GM23248 (cell line): ENCODE measurements around the gene PRPS1. TPM values are rescaled to one million over a fixed set of nuclear protein-coding genes. Genes with fewer than 3 reads are reported as not detected.
"Not testable (repeated sequence)": the region's sequence is repeated elsewhere in the genome, so short reads cannot be mapped to it uniquely, and the experiment has no call there.

Experiments
- DNase-seq: peaks from one replicate; pipeline ENCODE4 v3.0.0-alpha.2; 2015
- H2AFZ ChIP-seq: fragments of 200-600 bp; sonication (generic); 2 replicates; pipeline ENCODE4 v1.6.1; 2016; ENCODE audit warnings: antibody characterized with exemption
- H3F3A ChIP-seq: fragments of 200-600 bp; sonication (generic); 2 replicates; pipeline ENCODE4 v1.6.1; 2016; ENCODE audit warnings: mild to moderate bottlenecking, antibody characterized with exemption, mixed run types; ENCODE audit not compliant: insufficient read depth
- H3K27ac ChIP-seq: fragments of 200-600 bp; sonication (generic); 2 replicates; pipeline ENCODE4 v1.5.1; 2016; ENCODE audit warnings: mild to moderate bottlenecking
- H3K27me3 ChIP-seq: fragments of 200-600 bp; sonication (generic); replicated peaks from 2 replicates; pipeline ENCODE4 v1.6.1; 2016; ENCODE audit warnings: mild to moderate bottlenecking; ENCODE audit not compliant: insufficient read depth
- H3K36me3 ChIP-seq: fragments of 200-600 bp; sonication (generic); 2 replicates; pipeline ENCODE4 v1.6.1; 2016; ENCODE audit warnings: low read depth, mild to moderate bottlenecking
- H3K4me1 ChIP-seq: fragments of 200-600 bp; sonication (generic); 2 replicates; pipeline ENCODE4 v1.6.1; 2016; ENCODE audit warnings: mild to moderate bottlenecking; ENCODE audit not compliant: insufficient read depth
- H3K4me2 ChIP-seq: fragments of 200-600 bp; sonication (generic); one replicate; pipeline ENCODE4 v1.6.1; 2016; ENCODE audit warnings: mild to moderate bottlenecking; ENCODE audit not compliant: unreplicated experiment
- H3K4me3 ChIP-seq: fragments of 200-600 bp; sonication (generic); 2 replicates; pipeline ENCODE4 v1.5.1; 2016; ENCODE audit warnings: mild to moderate bottlenecking
- H3K79me2 ChIP-seq: fragments of 200-600 bp; sonication (generic); 2 replicates; pipeline ENCODE4 v1.6.1; 2016; ENCODE audit warnings: mild to moderate bottlenecking; ENCODE audit not compliant: insufficient read depth
- H3K9ac ChIP-seq: fragments of 200-600 bp; sonication (generic); 2 replicates; pipeline ENCODE4 v1.6.1; 2016; ENCODE audit warnings: mild to moderate bottlenecking
- H3K9me2 ChIP-seq: fragments of 200-600 bp; sonication (generic); 2 replicates; pipeline ENCODE4 v1.6.1; 2016; ENCODE audit warnings: mixed run types, mild to moderate bottlenecking, moderate library complexity; ENCODE audit not compliant: insufficient read depth
- H3K9me3 ChIP-seq: fragments of 200-600 bp; sonication (generic); one replicate; pipeline ENCODE4 v1.6.1; 2017; ENCODE audit warnings: low read depth
- H4K20me1 ChIP-seq: fragments of 200-600 bp; sonication (generic); 2 replicates; pipeline ENCODE4 v1.6.0; 2016; ENCODE audit not compliant: insufficient read depth
- EZH2 ChIP-seq: fragments of 200-600 bp; sonication (generic); IDR thresholded peaks from 2 replicates; pipeline ENCODE4 v1.6.1; 2018; ENCODE audit warnings: antibody characterized with exemption, mild to moderate bottlenecking; ENCODE audit not compliant: insufficient read depth, poor library complexity, severe bottlenecking
- EZH2phosphoT487 ChIP-seq: fragments of 200-600 bp; sonication (generic); IDR thresholded peaks from 2 replicates; pipeline ENCODE4 v1.6.1; 2018; ENCODE audit warnings: antibody characterized with exemption, moderate library complexity, mild to moderate bottlenecking, low read depth; ENCODE audit not compliant: insufficient read depth
- WGBS, 2 experiments: methylation state at CpG; one replicate each; pipeline ENCODE4 v1.1.6; 2015 to 2017; ENCODE audit warnings: low lambda C conversion rate in 2 of 2, low coverage in 1 of 2; ENCODE audit errors: missing lambda C conversion rate in 2 of 2; 5-methylcytosine and 5-hydroxymethylcytosine counted together
- in situ Hi-C: fragments of 300-500 bp; cut with MboI; formaldehyde crosslinking; loops from 2 replicates; pipeline ENCODE4 v1.15.0; 2020
- polyA plus RNA-seq: library from polyadenylated mRNA; unstranded; fragments of >200 nt; fragmentation: Nextera tagmentation; extraction: Ambion mirVana; gene quantifications from 2 replicates; pipeline ENCODE4 v1.2.1, GENCODE V29; 2016
- total RNA-seq: library from RNA; depleted of rRNA; stranded (reverse); fragments of >200 nt; shearing (Covaris generic); gene quantifications from 2 replicates; pipeline ENCODE4 v1.2.3, GENCODE V29; 2014

PRPS1 gene
- total and polyA plus RNA-seq, 2 experiments from 2014 or later, result 76.7 to 87.7 TPM

- Histone ChIP-seq H3K79me2 (no peaks in the 10 kb centered on the region), H3K9ac (no peak overlapping the region), H4K20me1 (no peaks in the 10 kb centered on the region), H3K27me3 (no peaks in the 10 kb centered on the region), H3K4me1 (no peaks in the 10 kb centered on the region), H3K9me3 (no peaks in the 10 kb centered on the region), H2AFZ (no peak overlapping the region), H3F3A (no peaks in the 10 kb centered on the region), H3K36me3 (no peaks in the 10 kb centered on the region), H3K4me3 (no peak overlapping the region), H3K27ac (no peak overlapping the region), H3K9me2 (no peaks in the 10 kb centered on the region), H3K4me2 (no peak overlapping the region)
- WGBS, 2 experiments, result 57 to 69% methylated on average over 4 to 5 of the region's 5 CpGs
- DNase-seq, result no peak
- in situ Hi-C loops, result no loop called here
- no peak for TF ChIP-seq EZH2phosphoT487
- TF ChIP-seq EZH2, result no peak
Observed at GRCh38 chrX:107684956-107685385, 56.7 kb downstream of the PRPS1 start.

GRCh38 chrX:107685586-107685985, 57.3 kb downstream of the PRPS1 start:
- H2AFZ ChIP-seq, in situ Hi-C loops, H3K4me2 ChIP-seq, H3K4me3 ChIP-seq, H3K27me3 ChIP-seq, H3K79me2 ChIP-seq, H3K27ac ChIP-seq, H3K9me2 ChIP-seq, H3K9ac ChIP-seq, H3K4me1 ChIP-seq, H3K36me3 ChIP-seq, H4K20me1 ChIP-seq, H3K9me3 ChIP-seq, H3F3A ChIP-seq, DNase-seq: not testable (repeated sequence)
- WGBS, 2 experiments, result 87 to 94% methylated on average over 9 of the region's 9 CpGs

GRCh38 chrX:107686026-107686425, 57.7 kb downstream of the PRPS1 start:
- Histone ChIP-seq H3K36me3 (no peaks in the 10 kb centered on the region), H3K79me2 (no peaks in the 10 kb centered on the region), H3K27me3 (no peaks in the 10 kb centered on the region), H3K4me2 (no peak overlapping the region), H3K4me3 (no peak overlapping the region), H3K27ac (no peak overlapping the region), H3F3A (no peaks in the 10 kb centered on the region), H3K4me1 (no peaks in the 10 kb centered on the region), H2AFZ (no peak overlapping the region), H3K9me2 (no peaks in the 10 kb centered on the region), H3K9me3 (no peaks in the 10 kb centered on the region), H3K9ac (no peak overlapping the region), H4K20me1 (no peaks in the 10 kb centered on the region)
- WGBS, 2 experiments, result 81 to 96% methylated on average over 3 of the region's 3 CpGs
- TF ChIP-seq EZH2phosphoT487 (no peak), EZH2 (no peak)
- in situ Hi-C loops, result no loop called here
- DNase-seq, result no peak

GRCh38 chrX:107686792-107687191, 58.5 kb downstream of the PRPS1 start:
- no peaks in the 10 kb centered on the region for H4K20me1 ChIP-seq
- WGBS, 2 experiments, result 45 to 50% methylated on average over 3 of the region's 3 CpGs
- H2AFZ ChIP-seq, result no peak overlapping the region
- DNase-seq, result no peak
- H3K4me1 ChIP-seq, result no peaks in the 10 kb centered on the region
- no peaks in the 10 kb centered on the region for H3K79me2 ChIP-seq
- no peaks in the 10 kb centered on the region for H3K36me3 ChIP-seq
- H3K4me3 ChIP-seq, result no peak overlapping the region
- no peaks in the 10 kb centered on the region for H3F3A ChIP-seq
- TF ChIP-seq EZH2phosphoT487 (no peak), EZH2 (no peak)
- no peaks in the 10 kb centered on the region for H3K9me3 ChIP-seq
- H3K9ac ChIP-seq, result no peak overlapping the region
- in situ Hi-C loops, result no loop called here
- H3K27ac ChIP-seq, result no peak overlapping the region
- H3K4me2 ChIP-seq, result no peak overlapping the region
- H3K27me3 ChIP-seq, result no peaks in the 10 kb centered on the region
- H3K9me2 ChIP-seq, result no peaks in the 10 kb centered on the region

- H3K9ac ChIP-seq, result no peak overlapping the region
- no peaks in the 10 kb centered on the region for H3F3A ChIP-seq
- no peak for DNase-seq
- no peak overlapping the region for H3K4me3 ChIP-seq
- no peak overlapping the region for H2AFZ ChIP-seq
- no peaks in the 10 kb centered on the region for H3K79me2 ChIP-seq
- H3K27me3 ChIP-seq, result no peaks in the 10 kb centered on the region
- in situ Hi-C loops, result no loop called here
- no peak overlapping the region for H3K27ac ChIP-seq
- TF ChIP-seq EZH2phosphoT487 (no peak), EZH2 (no peak)
- no peaks in the 10 kb centered on the region for H3K36me3 ChIP-seq
- H3K9me3 ChIP-seq, result no peaks in the 10 kb centered on the region
- no peaks in the 10 kb centered on the region for H3K4me1 ChIP-seq
- H3K4me2 ChIP-seq, result no peak overlapping the region
- H4K20me1 ChIP-seq, result no peaks in the 10 kb centered on the region
- H3K9me2 ChIP-seq, result no peaks in the 10 kb centered on the region
- 50 to 58% methylated on average over 3 of the region's 3 CpGs for WGBS, 2 experiments
Observed at GRCh38 chrX:107687445-107687844, 59.1 kb downstream of the PRPS1 start.
